Ovary (tissue), 9 donors: ENCODE measurements around the gene CD300C. TPM values are rescaled to one million over a fixed set of nuclear protein-coding genes. Genes with fewer than 3 reads are reported as not detected.

Experiments
- DNase-seq, 5 donors: peaks; one replicate each; pipeline ENCODE4 v3.0.0-alpha.2; 2019 to 2020
- H3K27ac ChIP-seq, 2 donors: fragments of 200-600 bp; one replicate each; pipeline versions ENCODE4 v1.5.1 to v1.8.0; 2019 to 2022
- H3K27me3 ChIP-seq: fragments of 200-600 bp; one replicate; pipeline ENCODE4 v1.8.0; 2022
- H3K36me3 ChIP-seq: fragments of 200-600 bp; sonication (generic); one replicate; pipeline ENCODE4 v1.5.1; 2019
- H3K4me1 ChIP-seq: one replicate; pipeline ENCODE4 v1.8.1; 2013; ENCODE audit warnings: mild to moderate bottlenecking, moderate library complexity; ENCODE audit not compliant: insufficient read depth
- H3K4me3 ChIP-seq: fragments of 200-600 bp; sonication (generic); one replicate; pipeline ENCODE4 v1.5.1; 2017
- H3K9me3 ChIP-seq, 2 donors: fragments of 200-600 bp in 1 of 2; sonication (generic) in 1 of 2; one replicate each; pipeline versions ENCODE4 v1.5.1 to v1.8.1; 2013 to 2019; ENCODE audit warnings: mild to moderate bottlenecking in 1 of 2, moderate library complexity in 1 of 2
- EP300 ChIP-seq: sonication (generic); formaldehyde crosslinking; IDR thresholded peaks from one replicate; pipeline ENCODE4 v1.6.1; 2017; ENCODE audit warnings: antibody characterized with exemption
- POLR2A ChIP-seq: fragments of 450-650 bp; IDR thresholded peaks from one replicate; pipeline ENCODE4 v1.6.1; 2017; ENCODE audit warnings: antibody characterized with exemption, mild to moderate bottlenecking, moderate library complexity
- WGBS, 3 donors: extraction: QIAGEN DNeasy Blood & Tissue Kit in 1 of 3; methylation state at CpG; one replicate each; pipeline versions ENCODE4 v1.1.5 to v1.1.7; 2013 to 2017; 5-methylcytosine and 5-hydroxymethylcytosine counted together
- intact Hi-C, 4 donors: fragments of 100-400 bp; cut with DNase I; formaldehyde crosslinking; loops; one replicate each; pipeline versions ENCODE4 v1.11.0 to v1.15.1; 2022 to 2023
- polyA plus RNA-seq, 2 donors: library from polyadenylated mRNA; stranded (reverse); fragments of 200-250 nt in 1 of 2; fragments of 350-450 nt in 1 of 2; fragmentation: Illumina TruSeq in 1 of 2; extraction: RNeasy Lipid Tissue Mini Kit (QIAGEN cat#74804) in 1 of 2; gene quantifications; one replicate each; pipeline ENCODE4 v1.2.3, GENCODE V29; 2013 to 2014
- total RNA-seq, 7 donors: library from RNA; depleted of rRNA in 2 of 7; stranded (reverse); fragments of >200 nt in 2 of 7; fragmentation: NEBNext Ultra II Directional in 3 of 7; extraction: Animal tissue kit (Norgen Biotek cat#: 25700) in 3 of 7; gene quantifications; one replicate each; pipeline versions ENCODE4 v1.1.0 to v1.2.4, GENCODE V29; 2016 to 2023
- TF ChIP-seq, protein P1 (sequence below), 3 donors: fragments of 450-650 bp in 2 of 3; fragments of 200-600 bp in 1 of 3; IDR thresholded peaks; one replicate each; pipeline versions ENCODE4 v1.5.1 to v1.8.0; 2016 to 2022; ENCODE audit warnings: antibody characterized with exemption in 3 of 3, mild to moderate bottlenecking in 1 of 3
- donor health status: DM: no; HTN: no; CAD: no; lungs with moderate emphysema.
- donor health status: DM: no; HTN: no; CAD: no.
- donor health status: Bipolar disorder and iron deficiency.
- donor health status: DM: yes; HTN: yes; CAD: no.
- donor health status: DM: no; HTN: no; CAD: no.
- donor health status: DM: yes; HTN: yes; CAD: no.

Gene CD300C
- total and polyA plus RNA-seq, 9 donors, result 0.18 to 1.6 (median 0.46) TPM; not detected in 1

DNA sequence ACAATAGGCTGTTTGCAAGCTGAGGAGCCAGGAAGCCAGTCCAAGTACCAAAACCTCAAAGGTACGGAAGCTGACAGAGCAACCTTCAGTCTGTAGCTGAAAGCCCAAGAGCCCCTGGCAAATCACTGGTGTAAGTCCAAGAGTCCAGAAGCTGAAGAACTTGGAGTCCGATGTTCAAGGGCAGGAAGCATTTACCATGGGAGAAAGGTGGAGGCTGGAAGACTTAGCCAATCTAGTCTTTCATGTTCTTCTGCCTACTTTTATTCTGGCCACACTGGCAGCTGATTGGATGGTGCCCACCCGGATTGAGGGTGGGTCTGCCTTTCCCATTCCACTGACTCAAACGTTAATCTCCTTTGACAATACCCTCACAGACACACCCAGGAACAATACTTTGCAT, 30.0 kb downstream of the CD300C start:
- intact Hi-C loops, result no loop called here
- H3K27ac ChIP-seq, result no peak overlapping the region
- no peaks in the 10 kb centered on the region for H3K27me3 ChIP-seq
- no peaks in the 10 kb centered on the region for H3K9me3 ChIP-seq
- no peaks in the 10 kb centered on the region for H3K36me3 ChIP-seq
- DNase-seq, result no peak
- 76 to 81% (median 78%) methylated on average over 4 of the region's 4 CpGs for WGBS, 3 donors
- no peaks in the 10 kb centered on the region for H3K4me1 ChIP-seq
- H3K4me3 ChIP-seq, result no peak overlapping the region
- TF ChIP-seq POLR2A (no peak), EP300 (no peak)
- TF ChIP-seq, protein P1, sequence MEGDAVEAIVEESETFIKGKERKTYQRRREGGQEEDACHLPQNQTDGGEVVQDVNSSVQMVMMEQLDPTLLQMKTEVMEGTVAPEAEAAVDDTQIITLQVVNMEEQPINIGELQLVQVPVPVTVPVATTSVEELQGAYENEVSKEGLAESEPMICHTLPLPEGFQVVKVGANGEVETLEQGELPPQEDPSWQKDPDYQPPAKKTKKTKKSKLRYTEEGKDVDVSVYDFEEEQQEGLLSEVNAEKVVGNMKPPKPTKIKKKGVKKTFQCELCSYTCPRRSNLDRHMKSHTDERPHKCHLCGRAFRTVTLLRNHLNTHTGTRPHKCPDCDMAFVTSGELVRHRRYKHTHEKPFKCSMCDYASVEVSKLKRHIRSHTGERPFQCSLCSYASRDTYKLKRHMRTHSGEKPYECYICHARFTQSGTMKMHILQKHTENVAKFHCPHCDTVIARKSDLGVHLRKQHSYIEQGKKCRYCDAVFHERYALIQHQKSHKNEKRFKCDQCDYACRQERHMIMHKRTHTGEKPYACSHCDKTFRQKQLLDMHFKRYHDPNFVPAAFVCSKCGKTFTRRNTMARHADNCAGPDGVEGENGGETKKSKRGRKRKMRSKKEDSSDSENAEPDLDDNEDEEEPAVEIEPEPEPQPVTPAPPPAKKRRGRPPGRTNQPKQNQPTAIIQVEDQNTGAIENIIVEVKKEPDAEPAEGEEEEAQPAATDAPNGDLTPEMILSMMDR (IDR thresholded peaks at IDR 0.05), result no peak

DNA sequence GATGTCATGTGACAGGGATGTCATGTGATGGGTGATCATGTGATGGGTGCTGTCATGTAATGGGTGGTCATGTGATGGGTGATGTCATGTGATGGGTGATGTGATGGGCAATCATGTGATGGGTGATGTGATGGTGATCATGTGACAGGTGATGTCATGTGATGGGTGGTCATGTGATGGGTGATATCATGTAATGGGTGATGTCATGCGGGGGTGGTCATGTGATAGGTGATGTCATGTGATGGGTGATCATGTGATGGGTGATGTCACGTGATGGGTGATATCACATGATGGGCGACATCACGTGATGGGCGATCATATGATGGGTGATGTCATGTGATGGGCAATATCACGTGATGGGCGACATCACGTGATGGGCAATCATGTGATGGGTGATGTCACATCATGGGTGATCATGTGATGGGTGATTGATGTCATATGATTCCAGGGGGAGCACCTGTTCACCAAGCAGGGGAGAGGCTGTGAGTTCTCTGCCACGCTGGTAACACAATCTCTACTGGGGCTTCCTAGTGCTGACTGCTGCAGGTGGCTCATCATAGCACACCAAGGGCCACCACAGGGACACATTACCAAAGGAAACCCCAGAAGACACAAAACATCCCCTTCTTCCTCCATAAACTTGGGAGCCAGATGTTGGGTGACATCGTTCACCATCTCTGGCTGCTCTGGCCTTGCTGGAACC, 31.1 kb downstream of the CD300C start:
- intact Hi-C loops, result no loop called here
- H3K36me3 ChIP-seq, result no peaks in the 10 kb centered on the region
- no peak for DNase-seq

DNA sequence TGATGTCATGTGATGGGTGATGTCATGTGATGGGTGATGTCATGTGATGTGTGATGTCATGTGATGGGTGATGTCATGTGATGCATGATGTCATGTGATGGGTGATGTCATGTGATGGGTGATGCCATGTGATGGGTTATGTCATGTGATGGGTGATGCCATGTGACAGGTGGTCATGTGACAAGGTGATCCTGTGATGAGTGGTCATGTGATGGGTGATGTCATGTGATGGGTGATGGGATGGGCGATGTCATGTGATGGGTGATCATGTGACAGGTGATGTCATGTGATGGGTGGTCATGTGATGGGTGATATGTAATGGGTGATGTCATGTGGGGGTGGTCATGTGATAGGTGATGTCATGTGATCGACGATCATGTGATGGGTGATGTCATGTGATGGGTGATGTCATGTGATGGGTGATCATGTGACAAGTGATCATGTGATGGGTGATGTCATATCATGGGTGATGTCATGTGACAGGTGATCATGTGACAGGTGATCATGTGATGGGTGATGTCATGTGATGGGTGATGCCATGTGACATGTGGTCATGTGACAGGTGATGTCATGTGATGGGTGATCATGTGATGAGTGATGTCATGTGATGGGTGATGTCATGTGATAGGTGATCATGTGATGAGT, 31.8 kb downstream of the CD300C start:
- Histone ChIP-seq H3K4me1 (no peaks in the 10 kb centered on the region), H3K36me3 (no peaks in the 10 kb centered on the region), H3K27ac (no peak overlapping the region), H3K27me3 (no peaks in the 10 kb centered on the region), H3K9me3 (no peaks in the 10 kb centered on the region), H3K4me3 (no peak overlapping the region)
- TF ChIP-seq EP300, result no peak
- TF ChIP-seq, protein P1 (IDR thresholded peaks at IDR 0.05), result no peak
- DNase-seq, result no peak
- intact Hi-C loops, result no loop called here
- 66 to 94% (median 81%) methylated on average over 3 of the region's 3 CpGs for WGBS, 3 donors

More for the DNA sequence above, 31.1 kb downstream of the CD300C start:
- 92 to 93% (median 92%) methylated on average over 10 of the region's 10 CpGs for WGBS, 3 donors
- no peak overlapping the region for H3K4me3 ChIP-seq
- TF ChIP-seq, protein P1 (IDR thresholded peaks at IDR 0.05), result no peak
- TF ChIP-seq EP300 (no peak), POLR2A (no peak)
- no peaks in the 10 kb centered on the region for H3K4me1 ChIP-seq
- no peaks in the 10 kb centered on the region for H3K27me3 ChIP-seq
- no peak overlapping the region for H3K27ac ChIP-seq
- H3K9me3 ChIP-seq, result no peaks in the 10 kb centered on the region

DNA sequence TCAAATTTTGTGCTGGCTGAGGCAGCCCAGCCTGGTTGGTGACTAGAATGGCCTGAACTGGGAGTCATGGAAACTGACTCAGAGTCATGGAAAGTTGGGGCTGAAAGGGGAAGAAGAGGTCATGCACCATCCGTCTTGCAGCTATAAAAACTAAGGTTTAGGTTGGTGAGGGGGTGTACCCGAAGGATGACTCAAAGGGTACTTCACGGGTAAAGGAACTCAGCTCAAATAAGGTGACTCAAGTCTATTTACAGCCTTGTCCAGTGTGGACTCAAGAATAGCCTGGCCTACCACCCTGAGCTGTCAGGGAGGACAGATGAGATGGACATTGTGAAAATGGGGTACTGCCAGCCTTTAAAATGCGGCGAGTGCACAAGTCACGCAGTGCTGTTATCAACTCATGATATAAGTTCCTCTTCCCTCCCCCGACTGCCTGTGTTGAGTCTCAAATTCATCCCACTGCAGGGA, 33.3 kb downstream of the CD300C start:
- intact Hi-C loops, result no loop called here
- H3K4me3 ChIP-seq, result no peak overlapping the region
- H3K27me3 ChIP-seq, result no peaks in the 10 kb centered on the region
- WGBS, 3 donors, result 45 to 59% (median 48%) methylated on average over 7 of the region's 7 CpGs
- no peak overlapping the region for H3K27ac ChIP-seq
- no peak for DNase-seq
- H3K4me1 ChIP-seq, result no peaks in the 10 kb centered on the region
- TF ChIP-seq, protein P1 (IDR thresholded peaks at IDR 0.05), result no peak
- no peak for TF ChIP-seq EP300
- no peaks in the 10 kb centered on the region for H3K36me3 ChIP-seq
- no peaks in the 10 kb centered on the region for H3K9me3 ChIP-seq
